Activated CD8-positive, alpha-beta T cell treated with anti-CD3 and anti-CD28 coated beads, Interleukin-2, amount 10 ng/mL, durations not matched to agents 7 days and 5 days (primary cell): ENCODE measurements around the gene SH3BGRL3. TPM values are rescaled to one million over a fixed set of nuclear protein-coding genes. Genes with fewer than 3 reads are reported as not detected.

Experiments
- ATAC-seq: fragments of 150-1000 bp; cut with Tn5 transposase; one replicate; pipeline ENCODE4 v1.10.0; 2021; ENCODE audit warnings: moderate library complexity
- CTCF ChIA-PET: fragments of 350-600 bp; sonication (Branson Sonifier 250); formaldehyde crosslinking; loops from one replicate; lab custom pipeline; 2021; ENCODE audit warnings: antibody characterized with exemption; lab: Charles Lee
- POLR2A ChIA-PET: fragments of 350-600 bp; sonication (Branson Sonifier 250); formaldehyde crosslinking; loops from one replicate; lab custom pipeline; 2021; ENCODE audit warnings: antibody characterized with exemption; lab: Charles Lee
- DNase-seq: peaks from one replicate; pipeline ENCODE4 v3.0.0-alpha.2; 2020
- H3K27ac Mint-ChIP-seq: one replicate; pipeline ENCODE4 v1.8.0; 2021; ENCODE audit warnings: mild to moderate bottlenecking, mixed read lengths
- H3K27me3 Mint-ChIP-seq: one replicate; pipeline ENCODE4 v1.8.0; 2021; ENCODE audit warnings: low read depth, mixed read lengths
- H3K36me3 Mint-ChIP-seq: one replicate; pipeline ENCODE4 v1.8.0; 2021; ENCODE audit warnings: low read depth, mixed read lengths
- H3K4me1 Mint-ChIP-seq: one replicate; pipeline ENCODE4 v1.8.0; 2021; ENCODE audit warnings: low read depth, mixed read lengths
- H3K4me3 Mint-ChIP-seq: one replicate; pipeline ENCODE4 v1.8.0; 2021; ENCODE audit warnings: mild to moderate bottlenecking, mixed read lengths
- H3K9me3 Mint-ChIP-seq: one replicate; pipeline ENCODE4 v1.8.0; 2022; ENCODE audit warnings: mixed read lengths; ENCODE audit not compliant: insufficient read depth
- total RNA-seq, 2 experiments: library from RNA; stranded (reverse); gene quantifications; one replicate each; pipeline ENCODE4 v1.2.3, GENCODE V29; 2021

SH3BGRL3 gene
- total RNA-seq, 2 experiments from 2014 or later = 795 to 814 TPM

DNA sequence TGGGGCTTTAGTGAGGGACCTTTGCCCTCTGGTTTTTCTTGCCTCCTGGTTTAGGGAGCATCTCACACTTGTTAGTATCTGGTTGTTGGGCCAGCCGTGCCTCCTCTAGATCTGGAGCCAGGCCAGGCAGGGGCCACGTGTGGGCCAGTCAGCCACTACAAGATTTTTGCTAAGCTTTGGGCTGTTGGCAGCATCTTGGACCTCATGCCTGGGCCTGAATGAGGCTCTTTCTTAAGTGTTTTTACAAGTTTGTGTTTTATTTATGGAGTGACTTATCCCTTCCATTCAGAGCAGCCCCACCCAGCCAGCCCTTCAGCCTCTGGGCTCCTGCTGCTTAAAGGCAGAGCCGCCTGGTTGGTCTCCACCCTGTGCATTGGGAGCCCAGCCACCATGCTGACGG is 1.6 kb upstream of the SH3BGRL3 start:
- H3K4me3 Mint-ChIP-seq = peak overlapping the region; percentile 36
- POLR2A ChIA-PET = interaction anchor here (19.5 kb wide), 1 partner anchor 40 kb away, joined by 409 read pairs; the partner anchor contains the start of gene CD52
- peaks cover 77% of the 10 kb centered on the region for H3K36me3 Mint-ChIP-seq

DNA sequence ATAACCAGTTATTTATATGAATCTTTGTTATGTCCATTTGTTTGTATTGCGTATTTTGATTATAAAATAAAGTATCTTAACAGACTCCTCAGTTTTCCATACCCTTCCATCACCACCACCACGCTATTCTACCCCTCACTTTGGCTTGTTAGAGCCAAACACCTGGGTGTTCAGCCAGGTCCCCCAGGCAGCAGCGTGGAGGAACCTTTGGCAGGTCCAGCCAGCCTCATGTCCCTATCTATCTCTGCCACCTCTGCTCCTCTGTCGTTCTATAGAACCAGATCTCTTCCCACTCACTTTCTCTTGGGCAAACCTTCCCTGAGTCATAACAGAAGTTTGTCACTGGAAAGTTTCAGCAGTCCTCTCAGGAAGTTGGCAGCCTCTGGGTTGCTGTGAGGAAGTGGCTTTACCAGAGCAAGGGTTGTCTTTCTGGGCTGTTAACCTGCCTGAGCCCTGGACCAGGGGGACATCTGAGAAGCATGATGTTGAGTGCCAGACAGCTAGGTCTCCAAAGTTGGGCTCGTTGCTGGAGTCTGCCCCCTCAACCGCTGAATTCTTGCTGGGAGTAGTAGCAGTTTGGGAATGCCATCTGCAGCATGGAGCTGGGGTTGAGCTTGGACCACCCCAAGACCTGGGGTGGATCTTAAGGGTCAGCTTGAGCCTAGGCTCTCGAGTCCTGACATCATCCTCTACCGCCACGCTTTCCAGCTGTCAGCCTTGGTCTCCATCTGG is 996 bp upstream of the SH3BGRL3 start:
- H3K36me3 Mint-ChIP-seq = peaks cover 83% of the 10 kb centered on the region
- ATAC-seq = no peak
- H3K27ac Mint-ChIP-seq = peak overlapping the region; percentile 91
- peak overlapping the region; percentile 89 for H3K4me3 Mint-ChIP-seq
- POLR2A ChIA-PET = interaction anchor here (0.9 to 19.5 kb wide), 5 partner anchors 11 to 154 kb away, joined by 3 to 409 read pairs (median 10); partner anchors contain the start of genes CD52, DHDDS and UBXN11
- no peaks in the 10 kb centered on the region for H3K9me3 Mint-ChIP-seq
- CTCF ChIA-PET = interaction anchor here (1.2 to 9.1 kb wide), 12 partner anchors 10 to 134 kb away, joined by 4 to 206 read pairs (median 6); partner anchors contain the start of genes CD52, CEP85 and ZNF593
- H3K4me1 Mint-ChIP-seq = peaks cover 84% of the 10 kb centered on the region
- DNase-seq = no peak
- no peaks in the 10 kb centered on the region for H3K27me3 Mint-ChIP-seq

More for the DNA sequence above, 1.6 kb upstream of the SH3BGRL3 start:
- Mint-ChIP-seq H3K4me1 (peaks cover 78% of the 10 kb centered on the region), H3K9me3 (no peaks in the 10 kb centered on the region), H3K27me3 (no peaks in the 10 kb centered on the region), H3K27ac (peak overlapping the region; percentile 91)
- CTCF ChIA-PET = interaction anchor here (1.2 to 9.1 kb wide), 9 partner anchors 10 to 139 kb away, joined by 4 to 206 read pairs (median 39); partner anchors contain the start of genes CD52 and CEP85
- DNase-seq (no peak), ATAC-seq (no peak)

DNA sequence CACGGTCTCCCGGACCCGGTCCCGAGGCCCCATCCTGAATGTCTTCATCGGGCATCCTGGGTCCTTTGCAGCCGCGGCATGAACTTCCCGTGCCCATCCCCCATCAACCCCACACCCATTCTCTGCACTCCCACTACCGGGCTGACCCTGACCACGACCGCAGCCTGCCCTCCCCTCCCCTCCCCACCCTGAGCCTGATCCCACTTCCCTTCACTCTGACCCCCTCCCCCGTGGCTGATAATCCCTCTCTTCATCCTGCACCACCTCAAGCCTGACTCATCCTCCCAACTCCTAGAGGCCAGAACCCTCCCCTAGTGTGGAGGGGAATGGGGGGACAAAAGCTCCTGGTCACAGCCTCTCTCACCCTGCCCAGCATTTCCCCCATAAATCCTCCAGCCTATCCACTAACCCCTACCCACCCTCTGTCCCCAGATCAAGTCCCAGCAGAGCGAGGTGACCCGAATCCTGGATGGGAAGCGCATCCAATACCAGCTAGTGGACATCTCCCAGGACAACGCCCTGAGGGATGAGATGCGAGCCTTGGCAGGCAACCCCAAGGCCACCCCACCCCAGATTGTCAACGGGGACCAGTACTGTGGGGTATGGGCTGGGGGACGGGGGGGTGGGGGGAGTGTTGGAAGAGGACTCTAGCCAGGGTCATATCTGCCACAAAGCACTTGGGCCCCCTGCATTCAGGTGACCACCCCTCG is 602 bp downstream of the SH3BGRL3 start:
- Mint-ChIP-seq H3K4me1 (peaks cover 86% of the 10 kb centered on the region), H3K9me3 (no peaks in the 10 kb centered on the region), H3K27me3 (no peaks in the 10 kb centered on the region), H3K27ac (peak overlapping the region; percentile 96), H3K36me3 (peaks cover 85% of the 10 kb centered on the region), H3K4me3 (peak overlapping the region; percentile 89)
- DNase-seq = peak; percentile 60
- ChIA-PET CTCF (interaction anchor here (0.8 to 9.1 kb wide), 10 partner anchors 8 to 115 kb away, joined by 3 to 206 read pairs (median 7); partner anchors contain the start of genes CD52, CEP85 and ZNF593), POLR2A (interaction anchor here (0.6 to 19.5 kb wide), 6 partner anchors 9 to 152 kb away, joined by 3 to 409 read pairs (median 7); partner anchors contain the start of genes CD52, DHDDS and UBXN11)
- no peak for ATAC-seq

- Mint-ChIP-seq H3K27ac (peak overlapping the region; percentile 96), H3K36me3 (peaks cover 85% of the 10 kb centered on the region), H3K4me3 (peak overlapping the region; percentile 89), H3K9me3 (no peaks in the 10 kb centered on the region), H3K27me3 (no peaks in the 10 kb centered on the region), H3K4me1 (peaks cover 86% of the 10 kb centered on the region)
- CTCF ChIA-PET = interaction anchor here (0.8 to 9.1 kb wide), 6 partner anchors 8 to 110 kb away, joined by 3 to 206 read pairs (median 10); partner anchors contain the start of genes CD52 and CEP85
- DNase-seq (no peak), ATAC-seq (no peak)
- POLR2A ChIA-PET = interaction anchor here (1.5 to 19.5 kb wide), 3 partner anchors 8 to 77 kb away, joined by 4 to 409 read pairs (median 21); partner anchors contain the start of gene CD52
Measured at GRCh38 chr1:26281091-26281958, 1.4 kb downstream of the SH3BGRL3 start.

- DNase-seq (no peak), ATAC-seq (no peak)
- CTCF ChIA-PET = interaction anchor here (1.1 to 9.1 kb wide), 3 partner anchors 26 to 109 kb away, joined by 3 to 206 read pairs (median 8); partner anchors contain the start of gene CD52
- H3K9me3 Mint-ChIP-seq = no peaks in the 10 kb centered on the region
- peak overlapping the region; percentile 89 for H3K4me3 Mint-ChIP-seq
- POLR2A ChIA-PET = interaction anchor here (1.5 to 19.5 kb wide), 2 partner anchors 36 to 76 kb away, joined by 4 to 409 read pairs; partner anchors contain the start of gene CD52
- no peaks in the 10 kb centered on the region for H3K27me3 Mint-ChIP-seq
- peaks cover 78% of the 10 kb centered on the region for H3K36me3 Mint-ChIP-seq
- H3K4me1 Mint-ChIP-seq = peaks cover 86% of the 10 kb centered on the region
- peak overlapping the region; percentile 96 for H3K27ac Mint-ChIP-seq
Measured at GRCh38 chr1:26281971-26282370, 2.1 kb downstream of the SH3BGRL3 start.

- peak overlapping the region; percentile 96 for H3K27ac Mint-ChIP-seq
- peak overlapping the region; percentile 89 for H3K4me3 Mint-ChIP-seq
- DNase-seq = no peak
- ChIA-PET POLR2A (interaction anchor here (19.5 kb wide), 1 partner anchor 36 kb away, joined by 409 read pairs; the partner anchor contains the start of gene CD52), CTCF (interaction anchor here (0.9 to 9.1 kb wide), 5 partner anchors 36 to 92 kb away, joined by 3 to 591 read pairs (median 46); partner anchors contain the start of genes CD52 and CEP85)
- no peak for ATAC-seq
- H3K27me3 Mint-ChIP-seq = no peaks in the 10 kb centered on the region
- H3K36me3 Mint-ChIP-seq = peaks cover 73% of the 10 kb centered on the region
- H3K4me1 Mint-ChIP-seq = peaks cover 86% of the 10 kb centered on the region
- no peaks in the 10 kb centered on the region for H3K9me3 Mint-ChIP-seq
Measured at GRCh38 chr1:26282401-26282918, 2.6 kb downstream of the SH3BGRL3 start.

DNA sequence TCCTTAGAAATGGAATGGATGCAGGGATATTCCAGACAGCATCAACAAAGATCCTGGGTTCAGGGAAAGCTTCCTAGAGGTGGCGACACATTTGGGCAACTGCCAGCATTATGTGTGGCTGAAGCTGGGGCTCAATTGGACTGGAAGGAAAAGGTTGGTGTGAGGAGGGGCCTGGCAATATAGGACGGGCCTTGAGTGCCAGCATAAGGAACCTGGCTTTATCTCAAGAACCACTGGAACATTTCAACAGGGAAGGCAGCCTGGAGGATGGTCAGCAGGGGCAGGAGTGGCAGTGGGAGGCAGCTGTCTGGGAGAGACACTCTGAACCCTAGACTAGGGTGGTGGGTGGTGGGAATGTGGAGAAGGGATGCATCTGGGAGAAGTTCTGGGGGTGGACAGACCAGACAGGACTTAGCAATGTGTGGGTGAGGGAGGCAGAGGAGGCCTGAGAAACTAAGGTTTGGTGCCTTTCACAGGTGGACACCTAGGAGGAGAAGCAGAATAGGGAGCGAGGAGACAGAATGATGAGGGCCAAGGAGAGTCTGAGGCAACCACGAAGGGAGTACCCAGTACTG is 3.5 kb downstream of the SH3BGRL3 start:
- Mint-ChIP-seq H3K9me3 (no peaks in the 10 kb centered on the region), H3K27ac (peak overlapping the region; percentile 96), H3K27me3 (no peaks in the 10 kb centered on the region), H3K36me3 (peaks cover 65% of the 10 kb centered on the region), H3K4me3 (peak overlapping the region; percentile 89), H3K4me1 (peaks cover 86% of the 10 kb centered on the region)
- no peak for ATAC-seq
- DNase-seq = no peak
- POLR2A ChIA-PET = interaction anchor here (2.9 to 19.5 kb wide), 2 partner anchors 24 to 35 kb away, joined by 15 to 409 read pairs; partner anchors contain the start of genes CD52 and UBXN11
- CTCF ChIA-PET = interaction anchor here (0.9 to 8.6 kb wide), 11 partner anchors 8 to 133 kb away, joined by 3 to 591 read pairs (median 38); partner anchors contain the start of genes CD52, CEP85 and UBXN11

GRCh38 chr1:26283871-26284596 is 4.1 kb downstream of the SH3BGRL3 start:
- ATAC-seq = no peak
- no peaks in the 10 kb centered on the region for H3K27me3 Mint-ChIP-seq
- POLR2A ChIA-PET = interaction anchor here (0.8 to 19.5 kb wide), 5 partner anchors 7 to 34 kb away, joined by 3 to 409 read pairs (median 14); partner anchors contain the start of genes CD52 and UBXN11
- H3K9me3 Mint-ChIP-seq = no peaks in the 10 kb centered on the region
- H3K27ac Mint-ChIP-seq = peak overlapping the region; percentile 96
- H3K4me3 Mint-ChIP-seq = peak overlapping the region; percentile 89
- H3K36me3 Mint-ChIP-seq = peaks cover 60% of the 10 kb centered on the region
- peak; percentile 34 for DNase-seq
- H3K4me1 Mint-ChIP-seq = peaks cover 86% of the 10 kb centered on the region
- CTCF ChIA-PET = interaction anchor here (0.7 to 8.6 kb wide), 29 partner anchors 9 to 415 kb away, joined by 3 to 591 read pairs (median 11); partner anchors contain the start of genes CD52, CEP85, PAFAH2 and PDIK1L

GRCh38 chr1:26284597-26285347 is 4.9 kb downstream of the SH3BGRL3 start:
- H3K4me3 Mint-ChIP-seq = peak overlapping the region; percentile 89
- H3K9me3 Mint-ChIP-seq = no peaks in the 10 kb centered on the region
- CTCF ChIA-PET = interaction anchor here (0.6 to 8.6 kb wide), 37 partner anchors 9 to 414 kb away, joined by 3 to 591 read pairs (median 5); partner anchors contain the start of genes CD52, CEP85, DHDDS and PAFAH2
- peaks cover 55% of the 10 kb centered on the region for H3K36me3 Mint-ChIP-seq
- peak overlapping the region; percentile 96 for H3K27ac Mint-ChIP-seq
- H3K4me1 Mint-ChIP-seq = peaks cover 89% of the 10 kb centered on the region
- H3K27me3 Mint-ChIP-seq = no peaks in the 10 kb centered on the region
- ATAC-seq = peak; percentile 74
- DNase-seq = peak; percentile 97
- POLR2A ChIA-PET = interaction anchor here (0.8 to 19.5 kb wide), 5 partner anchors 8 to 33 kb away, joined by 3 to 409 read pairs (median 14); partner anchors contain the start of genes CD52 and UBXN11
